Pancreas (tissue), 10 donors: ENCODE measurements around the gene UBL3. TPM values are rescaled to one million over a fixed set of nuclear protein-coding genes. Genes with fewer than 3 reads are reported as not detected.
A peak's percentile ranks its signal among the peaks of the same experiment; 100 is the strongest.

Source experiments
- ATAC-seq, 4 donors: fragments of 200-7000 bp; cut with Tn5 transposase; one replicate each; pipeline versions ENCODE4 v1.8.0 to v1.9.1; 2020; ENCODE audit warnings: mild to moderate bottlenecking in 4 of 4, moderate library complexity in 4 of 4
- DNase-seq, 6 donors: peaks; one replicate each; pipeline ENCODE4 v3.0.0-alpha.2; 2020
- FAIRE-seq: peaks from 2 replicates; lab custom pipeline; 2012; peaks lifted over from hg19 to GRCh38; lab: Jason Lieb, UNC
- H3K27ac ChIP-seq, 4 donors: fragments of 200-600 bp; sonication (generic); 1 replicate in 3 of 4; 2 replicates in 1 of 4; pipeline versions ENCODE4 v1.5.0 to v1.8.0; 2020
- H3K27me3 ChIP-seq, 4 donors: fragments of 200-600 bp; one replicate each; pipeline ENCODE4 v1.8.0; 2021
- H3K36me3 ChIP-seq, 3 donors: fragments of 200-600 bp; sonication (generic) in 1 of 3; one replicate each; pipeline versions ENCODE4 v1.5.0 to v1.8.0; 2020 to 2021
- H3K4me1 ChIP-seq, 3 donors: fragments of 200-600 bp; one replicate each; pipeline ENCODE4 v1.8.0; 2021
- H3K4me3 ChIP-seq, 4 donors: fragments of 200-600 bp; sonication (generic) in 2 of 4; one replicate each; pipeline versions ENCODE4 v1.5.0 to v1.8.0; 2020 to 2021
- H3K9me3 ChIP-seq, 4 donors: fragments of 200-600 bp; one replicate each; pipeline ENCODE4 v1.8.0; 2021
- WGBS, 2 donors: extraction: QIAGEN DNeasy Blood & Tissue Kit; methylation state at CpG; one replicate each; pipeline ENCODE4 v1.1.7; 2013; 5-methylcytosine and 5-hydroxymethylcytosine counted together
- intact Hi-C, 3 donors: fragments of 100-400 bp; cut with DNase I; formaldehyde crosslinking; loops; one replicate each; pipeline versions ENCODE4 v1.11.1 to v1.14.2; 2022
- polyA plus RNA-seq, 2 donors: library from polyadenylated mRNA; stranded (reverse); fragments of 200-250 nt; gene quantifications; one replicate each; pipeline ENCODE4 v1.2.3, GENCODE V29; 2013
- total RNA-seq, 6 donors: library from RNA; stranded (reverse); fragmentation: NEBNext Ultra II Directional in 4 of 6; extraction: Animal tissue kit (Norgen Biotek cat#: 25700) in 4 of 6; gene quantifications; one replicate each; pipeline versions ENCODE4 v1.2.1 to v1.2.4, GENCODE V29; 2021 to 2023
- TF ChIP-seq, protein P1 (sequence below), 4 donors: fragments of 200-600 bp; sonication (generic) in 3 of 4; IDR thresholded peaks; one replicate each; pipeline versions ENCODE4 v1.5.0 to v1.8.0; 2021; ENCODE audit warnings: antibody characterized with exemption in 4 of 4
- donor health status: healthy with polysubstance abuse.
- donor health status: DM: no; HTN: no; CAD: no; lungs with moderate emphysema.
- donor health status: DM: no; HTN: no; CAD: no.
- donor health status: control.
- donor health status: control.
- donor health status: Bipolar disorder and iron deficiency.
- donor health status: DM: yes; HTN: yes; CAD: no.
- donor health status: DM: no; HTN: no; CAD: no.
- donor health status: DM: no; HTN: no; CAD: no.
- donor health status: DM: yes; HTN: yes; CAD: no.

The UBL3 gene
- total and polyA plus RNA-seq, 8 donors, result 9.7 to 31.5 (median 23.1) TPM

GRCh38 chr13:29785978-29786377, 64.4 kb downstream of the UBL3 start:
- Histone ChIP-seq H3K4me1 (peaks cover 3 to 41% (median 29%) of the 10 kb centered on the region in 3 donors), H3K4me3 (no peak overlapping the region), H3K27me3 (no peaks in the 10 kb centered on the region), H3K36me3 (no peaks in the 10 kb centered on the region), H3K27ac (peak overlapping the region in 2 of 4 donors; percentile 34 to 48), H3K9me3 (no peaks in the 10 kb centered on the region)
- ATAC-seq, result peak in 3 of 4 donors; percentile 47 to 62 (median 58)
- TF ChIP-seq, protein P1, sequence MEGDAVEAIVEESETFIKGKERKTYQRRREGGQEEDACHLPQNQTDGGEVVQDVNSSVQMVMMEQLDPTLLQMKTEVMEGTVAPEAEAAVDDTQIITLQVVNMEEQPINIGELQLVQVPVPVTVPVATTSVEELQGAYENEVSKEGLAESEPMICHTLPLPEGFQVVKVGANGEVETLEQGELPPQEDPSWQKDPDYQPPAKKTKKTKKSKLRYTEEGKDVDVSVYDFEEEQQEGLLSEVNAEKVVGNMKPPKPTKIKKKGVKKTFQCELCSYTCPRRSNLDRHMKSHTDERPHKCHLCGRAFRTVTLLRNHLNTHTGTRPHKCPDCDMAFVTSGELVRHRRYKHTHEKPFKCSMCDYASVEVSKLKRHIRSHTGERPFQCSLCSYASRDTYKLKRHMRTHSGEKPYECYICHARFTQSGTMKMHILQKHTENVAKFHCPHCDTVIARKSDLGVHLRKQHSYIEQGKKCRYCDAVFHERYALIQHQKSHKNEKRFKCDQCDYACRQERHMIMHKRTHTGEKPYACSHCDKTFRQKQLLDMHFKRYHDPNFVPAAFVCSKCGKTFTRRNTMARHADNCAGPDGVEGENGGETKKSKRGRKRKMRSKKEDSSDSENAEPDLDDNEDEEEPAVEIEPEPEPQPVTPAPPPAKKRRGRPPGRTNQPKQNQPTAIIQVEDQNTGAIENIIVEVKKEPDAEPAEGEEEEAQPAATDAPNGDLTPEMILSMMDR (IDR thresholded peaks at IDR 0.05), result no peak
- DNase-seq, result no peak
- intact Hi-C loops, result loop anchor here in 1 of 3 donors (10.0 kb wide), 2 partner anchors 49 to 329 kb away; no protein-coding TSS in a partner anchor
- no peak for FAIRE-seq

- TF ChIP-seq, protein P1 (IDR thresholded peaks at IDR 0.05), result no peak
- Histone ChIP-seq H3K36me3 (no peaks in the 10 kb centered on the region), H3K4me3 (no peak overlapping the region), H3K27me3 (no peaks in the 10 kb centered on the region), H3K9me3 (no peaks in the 10 kb centered on the region), H3K4me1 (peaks cover 8 to 33% (median 27%) of the 10 kb centered on the region in 3 donors), H3K27ac (no peak overlapping the region)
- intact Hi-C loops, result loop anchor here in 1 of 3 donors (10.0 kb wide), 2 partner anchors 52 to 332 kb away; no protein-coding TSS in a partner anchor
- ATAC-seq (no peak), DNase-seq (no peak), FAIRE-seq (no peak)
- WGBS, 2 donors, result 95 to 100% methylated on average over 1 of the region's 1 CpG
These were observed 67.6 kb downstream of the UBL3 start for GRCh38 chr13:29782798-29783197.

- Histone ChIP-seq H3K27ac (no peak overlapping the region), H3K9me3 (no peaks in the 10 kb centered on the region), H3K27me3 (no peaks in the 10 kb centered on the region), H3K4me3 (no peak overlapping the region), H3K36me3 (no peaks in the 10 kb centered on the region), H3K4me1 (peaks cover 0 to 4% (median 0%) of the 10 kb centered on the region in 3 donors)
- intact Hi-C loops, result loop anchor here in 1 of 3 donors (5.0 kb wide), 1 partner anchor 337 kb away; no protein-coding TSS in a partner anchor
- 74 to 85% methylated on average over 1 of the region's 1 CpG for WGBS, 2 donors
- DNase-seq, result no peak
- TF ChIP-seq, protein P1 (IDR thresholded peaks at IDR 0.05), result no peak
- no peak for FAIRE-seq
- no peak for ATAC-seq
These were observed 75.6 kb downstream of the UBL3 start for GRCh38 chr13:29774830-29775229.

- H3K27ac ChIP-seq, result no peak overlapping the region
- H3K4me3 ChIP-seq, result no peak overlapping the region
- TF ChIP-seq, protein P1 (IDR thresholded peaks at IDR 0.05), result peak; percentile 11 to 32 (median 21)
- peaks cover 0 to 16% (median 3%) of the 10 kb centered on the region in 3 donors for H3K36me3 ChIP-seq
- FAIRE-seq, result no peak
- 35 to 40% methylated on average over 2 of the region's 2 CpGs for WGBS, 2 donors
- intact Hi-C loops, result no loop called here
- H3K4me1 ChIP-seq, result no peaks in the 10 kb centered on the region
- H3K9me3 ChIP-seq, result no peaks in the 10 kb centered on the region
- ATAC-seq, result peak; percentile 24 to 81 (median 72)
- H3K27me3 ChIP-seq, result no peaks in the 10 kb centered on the region
- DNase-seq, result no peak
These were observed 79.2 kb downstream of the UBL3 start for GRCh38 chr13:29771247-29771646.

- no peak for DNase-seq
- 84 to 89% methylated on average over 5 of the region's 5 CpGs for WGBS, 2 donors
- Histone ChIP-seq H3K4me3 (no peak overlapping the region), H3K27ac (no peak overlapping the region), H3K4me1 (peaks cover 0 to 8% (median 6%) of the 10 kb centered on the region in 3 donors), H3K36me3 (peaks cover 0 to 17% (median 4%) of the 10 kb centered on the region in 3 donors), H3K27me3 (no peaks in the 10 kb centered on the region), H3K9me3 (no peaks in the 10 kb centered on the region)
- ATAC-seq, result no peak
- no peak for FAIRE-seq
- intact Hi-C loops, result no loop called here
- TF ChIP-seq, protein P1 (IDR thresholded peaks at IDR 0.05), result no peak
These were observed 83.4 kb downstream of the UBL3 start for GRCh38 chr13:29767006-29767405.
